DND-41 (cell line): ENCODE data around the gene STX4.

ENCODE experiments used
- EZH2 ChIP-seq: IDR thresholded peaks from 3 replicates; pipeline ENCODE4 v1.6.1; 2012; ENCODE audit warnings: borderline replicate concordance, low read depth, mild to moderate bottlenecking, moderate library complexity, low read length, inconsistent platforms; ENCODE audit not compliant: severe bottlenecking
- TF ChIP-seq, protein P1 (sequence below): IDR thresholded peaks from 2 replicates; pipeline ENCODE4 v1.5.1; 2012; ENCODE audit warnings: borderline replicate concordance, low read length, moderate library complexity, mild to moderate bottlenecking; ENCODE audit not compliant: poor library complexity, severe bottlenecking; ENCODE audit errors: extremely low read depth

DNA sequence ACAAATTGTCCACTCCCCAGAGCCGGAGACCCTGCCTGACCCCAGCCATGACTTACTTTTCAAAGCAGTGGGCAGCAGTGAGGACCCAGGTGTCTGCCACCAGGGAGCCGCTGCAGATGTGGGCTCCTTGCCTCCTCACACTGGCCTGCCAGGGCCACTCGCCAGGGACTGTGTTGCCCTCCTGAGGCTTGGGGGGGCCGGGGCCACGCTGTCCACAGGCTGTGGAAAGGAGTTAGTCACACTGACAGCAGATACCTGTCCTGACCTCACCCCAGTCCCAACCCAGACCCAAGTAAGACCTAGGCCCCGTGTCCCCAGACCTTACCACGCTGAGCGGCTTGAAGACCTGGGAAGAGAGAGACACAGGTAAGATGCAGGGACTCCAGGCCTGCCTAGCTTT, 54.1 kb downstream of the STX4 start:
- TF ChIP-seq, protein P1, sequence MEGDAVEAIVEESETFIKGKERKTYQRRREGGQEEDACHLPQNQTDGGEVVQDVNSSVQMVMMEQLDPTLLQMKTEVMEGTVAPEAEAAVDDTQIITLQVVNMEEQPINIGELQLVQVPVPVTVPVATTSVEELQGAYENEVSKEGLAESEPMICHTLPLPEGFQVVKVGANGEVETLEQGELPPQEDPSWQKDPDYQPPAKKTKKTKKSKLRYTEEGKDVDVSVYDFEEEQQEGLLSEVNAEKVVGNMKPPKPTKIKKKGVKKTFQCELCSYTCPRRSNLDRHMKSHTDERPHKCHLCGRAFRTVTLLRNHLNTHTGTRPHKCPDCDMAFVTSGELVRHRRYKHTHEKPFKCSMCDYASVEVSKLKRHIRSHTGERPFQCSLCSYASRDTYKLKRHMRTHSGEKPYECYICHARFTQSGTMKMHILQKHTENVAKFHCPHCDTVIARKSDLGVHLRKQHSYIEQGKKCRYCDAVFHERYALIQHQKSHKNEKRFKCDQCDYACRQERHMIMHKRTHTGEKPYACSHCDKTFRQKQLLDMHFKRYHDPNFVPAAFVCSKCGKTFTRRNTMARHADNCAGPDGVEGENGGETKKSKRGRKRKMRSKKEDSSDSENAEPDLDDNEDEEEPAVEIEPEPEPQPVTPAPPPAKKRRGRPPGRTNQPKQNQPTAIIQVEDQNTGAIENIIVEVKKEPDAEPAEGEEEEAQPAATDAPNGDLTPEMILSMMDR = no peak
- TF ChIP-seq EZH2 = no peak
